Measurements from ENCODE around the gene CUL3.

GRCh38 chr2:224449212-224450147 lies 135.7 kb downstream of the CUL3 start:
- TF ChIP-seq CTCF (IDR thresholded peaks at IDR 0.05 in 4 of 5, conservative IDR thresholded peaks at IDR 0.05 in 1 of 5) (peak in 4 of 5 experiments; percentile 20 to 52 (median 42)), POLR2A (IDR thresholded peaks at IDR 0.05) (no peak)

All from gastrocnemius medialis (tissue), 4 donors.